ENCODE results near the gene BPIFB6.

Gene BPIFB6

DNA sequence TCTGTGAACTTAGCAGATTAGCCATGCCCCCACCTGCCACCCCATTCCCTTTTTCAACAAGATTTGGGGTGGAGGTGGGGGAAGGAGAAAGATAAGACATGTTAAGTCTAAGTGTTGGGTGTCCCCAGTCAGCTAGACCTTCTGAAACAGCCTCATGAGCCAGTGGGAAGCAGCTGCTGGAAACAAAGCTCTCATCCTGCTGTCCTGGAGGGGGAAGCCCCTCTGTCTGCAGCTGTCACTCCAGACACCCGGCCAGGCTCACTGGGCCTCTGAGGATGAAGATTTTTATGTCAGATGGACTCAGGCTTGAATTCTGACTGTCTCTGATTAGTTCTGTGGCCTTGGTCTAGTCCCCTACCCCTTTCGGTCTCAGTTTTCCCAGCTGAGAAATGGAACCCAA is 23.3 kb downstream of the BPIFB6 start:
- no peak for DNase-seq (ENCODE audit: low read depth)
- TF ChIP-seq, protein P1, sequence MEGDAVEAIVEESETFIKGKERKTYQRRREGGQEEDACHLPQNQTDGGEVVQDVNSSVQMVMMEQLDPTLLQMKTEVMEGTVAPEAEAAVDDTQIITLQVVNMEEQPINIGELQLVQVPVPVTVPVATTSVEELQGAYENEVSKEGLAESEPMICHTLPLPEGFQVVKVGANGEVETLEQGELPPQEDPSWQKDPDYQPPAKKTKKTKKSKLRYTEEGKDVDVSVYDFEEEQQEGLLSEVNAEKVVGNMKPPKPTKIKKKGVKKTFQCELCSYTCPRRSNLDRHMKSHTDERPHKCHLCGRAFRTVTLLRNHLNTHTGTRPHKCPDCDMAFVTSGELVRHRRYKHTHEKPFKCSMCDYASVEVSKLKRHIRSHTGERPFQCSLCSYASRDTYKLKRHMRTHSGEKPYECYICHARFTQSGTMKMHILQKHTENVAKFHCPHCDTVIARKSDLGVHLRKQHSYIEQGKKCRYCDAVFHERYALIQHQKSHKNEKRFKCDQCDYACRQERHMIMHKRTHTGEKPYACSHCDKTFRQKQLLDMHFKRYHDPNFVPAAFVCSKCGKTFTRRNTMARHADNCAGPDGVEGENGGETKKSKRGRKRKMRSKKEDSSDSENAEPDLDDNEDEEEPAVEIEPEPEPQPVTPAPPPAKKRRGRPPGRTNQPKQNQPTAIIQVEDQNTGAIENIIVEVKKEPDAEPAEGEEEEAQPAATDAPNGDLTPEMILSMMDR (IDR thresholded peaks at IDR 0.05; ENCODE audit: low read depth, low read length, missing control alignments) = no peak
- no peak overlapping the region for H3K4me3 ChIP-seq (ENCODE audit: low read depth, low read length)

DNA sequence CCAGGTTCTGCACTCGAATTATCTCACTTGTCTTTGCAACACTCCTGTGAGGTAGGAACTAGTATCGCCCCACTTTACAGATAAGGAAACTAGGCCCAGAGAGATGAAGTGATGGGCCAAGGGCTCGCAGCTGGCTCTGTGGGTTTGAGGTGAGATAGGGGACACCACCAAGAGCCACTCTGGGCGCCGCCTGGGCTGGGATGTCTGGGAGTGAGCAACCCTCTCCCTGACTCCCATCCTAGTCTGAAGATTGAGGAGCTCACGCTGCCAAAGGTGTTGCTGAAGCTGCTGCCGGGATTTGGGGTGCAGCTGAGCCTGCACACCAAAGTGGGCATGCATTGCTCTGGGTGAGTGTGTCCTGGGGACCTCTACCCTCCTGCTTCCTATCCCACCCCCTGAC is 27.7 kb downstream of the BPIFB6 start:
- H3K4me3 ChIP-seq (ENCODE audit: low read depth, low read length) = no peak overlapping the region
- DNase-seq (ENCODE audit: low read depth) = no peak
- TF ChIP-seq, protein P1 (IDR thresholded peaks at IDR 0.05; ENCODE audit: low read depth, low read length, missing control alignments) = no peak

DNA sequence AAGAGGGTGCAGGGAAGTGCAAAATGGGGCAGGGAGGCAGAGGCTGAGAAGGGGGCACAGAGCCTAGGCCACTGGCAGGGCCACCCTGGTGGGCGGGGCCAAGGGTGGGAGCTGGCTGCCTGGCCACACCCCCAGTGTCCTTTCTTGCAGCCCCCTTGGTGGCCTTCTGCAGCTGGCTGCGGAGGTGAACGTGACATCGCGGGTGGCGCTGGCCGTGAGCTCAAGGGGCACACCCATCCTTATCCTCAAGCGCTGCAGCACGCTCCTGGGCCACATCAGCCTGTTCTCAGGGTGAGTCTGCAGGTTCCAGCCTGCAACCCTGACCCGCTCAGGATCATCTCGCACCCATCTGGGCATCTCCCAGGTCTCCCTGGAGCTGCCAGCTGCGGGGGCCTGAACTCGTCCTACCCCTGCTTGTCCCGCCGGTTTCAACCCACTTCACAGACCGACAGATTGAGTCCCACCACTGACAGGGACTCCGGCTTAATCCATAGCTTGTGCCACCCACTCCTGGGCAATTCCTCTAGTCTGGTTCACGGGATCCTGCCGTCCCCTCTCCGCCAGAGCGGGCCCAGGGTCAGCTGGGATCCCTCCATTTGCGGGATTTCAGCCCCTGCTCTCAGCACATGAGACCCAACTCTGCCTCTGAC is 28.4 kb downstream of the BPIFB6 start:
- DNase-seq (ENCODE audit: low read depth) = no peak
- TF ChIP-seq, protein P1 (IDR thresholded peaks at IDR 0.05; ENCODE audit: low read depth, low read length, missing control alignments) = no peak
- H3K4me3 ChIP-seq (ENCODE audit: low read depth, low read length) = no peak overlapping the region

DNA sequence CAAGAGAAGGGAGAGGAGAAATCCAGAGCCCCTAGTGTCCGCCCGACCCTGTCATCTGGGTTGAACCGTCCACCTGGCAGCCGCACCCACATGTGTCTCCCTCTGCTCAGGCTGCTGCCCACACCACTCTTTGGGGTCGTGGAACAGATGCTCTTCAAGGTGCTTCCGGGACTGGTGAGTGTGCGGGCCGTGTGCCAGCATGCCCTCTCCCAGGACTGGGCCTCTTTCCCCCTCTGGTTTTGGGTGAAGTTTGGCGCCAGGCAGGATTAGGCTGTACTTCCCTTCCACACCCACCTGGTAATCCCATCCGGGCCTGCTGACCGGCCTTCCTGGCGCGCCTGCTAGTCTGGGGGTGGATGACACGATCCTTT is 30.2 kb downstream of the BPIFB6 start:
- TF ChIP-seq, protein P1 (IDR thresholded peaks at IDR 0.05; ENCODE audit: low read depth, low read length, missing control alignments) = no peak
- H3K4me3 ChIP-seq (ENCODE audit: low read depth, low read length) = no peak overlapping the region
- DNase-seq (ENCODE audit: low read depth) = no peak

DNA sequence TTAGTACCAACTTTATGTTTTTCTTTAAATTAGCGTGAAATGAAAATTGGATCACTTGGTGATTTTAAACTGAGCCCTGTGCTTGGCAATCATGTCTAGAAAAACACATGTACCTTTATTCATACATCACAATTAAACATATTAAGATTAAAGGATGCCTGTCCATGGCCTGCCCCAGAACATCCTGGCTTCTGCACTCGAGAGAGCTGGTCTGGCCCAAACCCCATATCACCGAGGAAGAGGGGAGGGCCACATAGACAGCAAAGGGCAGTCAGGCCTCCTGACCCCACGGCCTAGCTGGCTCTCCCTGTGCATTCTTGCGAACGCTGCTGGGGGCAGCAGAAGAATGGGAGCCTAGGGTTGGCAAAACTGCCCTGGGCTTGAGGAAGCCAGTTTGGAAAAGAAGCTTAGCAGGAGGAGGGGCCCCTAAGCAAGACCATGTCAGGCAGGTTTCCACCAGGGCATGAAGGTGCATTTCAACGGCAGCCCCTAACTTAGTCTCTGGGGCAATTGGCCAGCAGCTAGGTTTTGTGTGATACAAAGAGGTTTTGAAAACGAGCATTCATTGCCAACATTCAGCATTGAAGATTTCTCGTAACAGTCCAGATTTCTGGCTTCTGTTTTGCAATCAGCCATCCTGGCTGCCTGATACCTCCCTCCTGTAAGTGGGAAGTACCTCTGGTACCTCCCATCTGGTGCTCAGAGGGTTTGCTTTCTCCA is 30.8 kb downstream of the BPIFB6 start:
- H3K4me3 ChIP-seq (ENCODE audit: low read depth, low read length) = no peak overlapping the region
- TF ChIP-seq, protein P1 (IDR thresholded peaks at IDR 0.05; ENCODE audit: low read depth, low read length, missing control alignments) = no peak
- DNase-seq (ENCODE audit: low read depth) = no peak

DNA sequence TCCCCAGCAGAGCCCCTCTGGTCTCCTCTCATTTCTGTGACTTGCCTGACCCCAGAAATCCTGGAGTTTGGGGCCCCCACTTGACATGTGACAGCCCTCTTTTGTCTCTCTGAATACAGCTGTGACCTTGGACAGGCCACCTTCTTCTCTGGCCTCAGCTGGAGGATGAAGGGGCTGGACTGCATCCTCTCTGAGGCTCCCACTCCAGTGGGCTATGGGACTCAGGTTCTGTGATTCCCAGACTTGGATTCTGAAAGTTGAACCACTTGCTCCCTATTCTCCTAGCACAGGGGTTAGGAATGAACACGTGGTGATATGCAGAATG is 31.3 kb downstream of the BPIFB6 start:
- TF ChIP-seq, protein P1 (IDR thresholded peaks at IDR 0.05; ENCODE audit: low read depth, low read length, missing control alignments) = no peak
- no peak overlapping the region for H3K4me3 ChIP-seq (ENCODE audit: low read depth, low read length)
- DNase-seq (ENCODE audit: low read depth) = no peak

DNA sequence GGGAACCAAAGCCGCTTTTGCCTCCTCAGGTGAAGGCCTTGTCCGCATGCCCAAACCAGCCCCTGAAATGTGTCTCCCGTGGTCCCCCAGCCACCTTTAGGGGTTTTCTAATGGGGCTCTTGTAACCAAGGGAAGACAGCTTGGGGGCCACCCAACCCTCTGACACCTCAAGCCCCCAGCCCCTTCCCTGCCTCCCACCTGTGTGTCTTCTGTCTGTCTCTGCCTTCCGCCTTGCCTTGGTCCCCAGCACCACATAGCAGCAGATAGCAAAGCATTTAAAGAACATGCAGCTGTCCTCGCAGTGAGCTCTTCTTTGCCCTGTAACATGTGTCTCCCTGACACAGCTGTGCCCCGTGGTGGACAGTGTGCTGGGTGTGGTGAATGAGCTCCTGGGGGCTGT is 31.8 kb downstream of the BPIFB6 start:
- TF ChIP-seq, protein P1 (IDR thresholded peaks at IDR 0.05; ENCODE audit: low read depth, low read length, missing control alignments) = no peak
- no peak overlapping the region for H3K4me3 ChIP-seq (ENCODE audit: low read depth, low read length)
- DNase-seq (ENCODE audit: low read depth) = no peak

All from GM12864 (cell line).